PFSK-1 (cell line): ENCODE measurements around the gene ZBTB38.

Source experiments
- FOXP2 ChIP-seq: optimal IDR thresholded peaks from 2 replicates; pipeline ENCODE3; 2011; ENCODE audit warnings: borderline replicate concordance, control low read depth, inconsistent platforms; ENCODE audit not compliant: insufficient read depth; ENCODE audit errors: extremely low read length, extremely low read depth
- POLR2AphosphoS5 ChIP-seq: IDR thresholded peaks from 2 replicates; pipeline ENCODE4 v1.6.1; 2012; ENCODE audit warnings: low read depth, mild to moderate bottlenecking, control low read depth, low read length, moderate library complexity
- TF ChIP-seq, protein P1 (sequence below), 2 experiments: IDR thresholded peaks; 2 replicates each; pipeline versions ENCODE4 v1.6.1 to v1.8.0; 2011 to 2012; ENCODE audit warnings: low read depth in 2 of 2, low read length in 2 of 2, control low read depth in 1 of 2, inconsistent platforms in 1 of 2, mild to moderate bottlenecking in 1 of 2, moderate library complexity in 1 of 2; ENCODE audit not compliant: insufficient read depth in 1 of 2

DNA sequence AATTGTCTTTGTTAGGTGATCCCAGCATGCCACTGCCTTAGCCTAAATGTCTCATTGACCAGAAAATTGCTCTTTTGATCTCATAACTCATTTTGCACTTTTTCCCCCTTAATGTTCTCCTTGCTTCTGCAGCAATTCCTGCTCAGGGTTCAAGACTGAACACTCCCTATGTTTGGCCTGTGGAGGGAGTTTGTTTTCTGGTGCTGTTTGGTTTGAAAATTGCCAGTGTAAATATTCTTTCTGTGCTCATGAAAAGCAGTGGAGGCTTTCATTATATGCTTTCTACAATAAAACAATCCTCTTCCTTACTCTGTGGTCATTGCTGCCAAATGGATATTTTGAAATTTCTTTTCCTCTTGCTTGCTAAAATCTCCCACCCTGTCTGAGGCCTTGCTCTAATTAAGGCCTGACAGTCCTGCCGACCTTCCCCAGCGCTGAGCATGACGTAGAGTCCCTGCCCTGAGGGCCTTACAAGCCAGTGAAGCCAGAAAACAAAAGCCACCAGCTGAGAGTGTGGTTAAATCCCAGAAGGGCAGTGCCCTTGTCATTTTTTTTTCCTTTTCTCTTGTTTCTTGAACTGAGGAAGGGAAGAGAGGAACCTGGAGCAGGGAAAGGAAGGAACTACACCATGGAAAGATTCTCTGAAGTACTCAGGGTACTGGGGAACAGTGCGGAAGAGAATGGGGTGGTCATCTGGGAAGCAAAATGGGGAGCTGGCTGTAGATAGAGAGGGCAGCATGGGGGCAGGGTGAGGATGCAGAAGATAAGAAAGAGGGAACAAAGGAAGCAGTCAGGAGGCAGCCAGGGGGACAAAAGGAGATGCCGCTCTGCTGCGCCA is 24.8 kb downstream of the ZBTB38 start:
- TF ChIP-seq POLR2AphosphoS5 (no peak), FOXP2 (no peak)
- TF ChIP-seq, protein P1, sequence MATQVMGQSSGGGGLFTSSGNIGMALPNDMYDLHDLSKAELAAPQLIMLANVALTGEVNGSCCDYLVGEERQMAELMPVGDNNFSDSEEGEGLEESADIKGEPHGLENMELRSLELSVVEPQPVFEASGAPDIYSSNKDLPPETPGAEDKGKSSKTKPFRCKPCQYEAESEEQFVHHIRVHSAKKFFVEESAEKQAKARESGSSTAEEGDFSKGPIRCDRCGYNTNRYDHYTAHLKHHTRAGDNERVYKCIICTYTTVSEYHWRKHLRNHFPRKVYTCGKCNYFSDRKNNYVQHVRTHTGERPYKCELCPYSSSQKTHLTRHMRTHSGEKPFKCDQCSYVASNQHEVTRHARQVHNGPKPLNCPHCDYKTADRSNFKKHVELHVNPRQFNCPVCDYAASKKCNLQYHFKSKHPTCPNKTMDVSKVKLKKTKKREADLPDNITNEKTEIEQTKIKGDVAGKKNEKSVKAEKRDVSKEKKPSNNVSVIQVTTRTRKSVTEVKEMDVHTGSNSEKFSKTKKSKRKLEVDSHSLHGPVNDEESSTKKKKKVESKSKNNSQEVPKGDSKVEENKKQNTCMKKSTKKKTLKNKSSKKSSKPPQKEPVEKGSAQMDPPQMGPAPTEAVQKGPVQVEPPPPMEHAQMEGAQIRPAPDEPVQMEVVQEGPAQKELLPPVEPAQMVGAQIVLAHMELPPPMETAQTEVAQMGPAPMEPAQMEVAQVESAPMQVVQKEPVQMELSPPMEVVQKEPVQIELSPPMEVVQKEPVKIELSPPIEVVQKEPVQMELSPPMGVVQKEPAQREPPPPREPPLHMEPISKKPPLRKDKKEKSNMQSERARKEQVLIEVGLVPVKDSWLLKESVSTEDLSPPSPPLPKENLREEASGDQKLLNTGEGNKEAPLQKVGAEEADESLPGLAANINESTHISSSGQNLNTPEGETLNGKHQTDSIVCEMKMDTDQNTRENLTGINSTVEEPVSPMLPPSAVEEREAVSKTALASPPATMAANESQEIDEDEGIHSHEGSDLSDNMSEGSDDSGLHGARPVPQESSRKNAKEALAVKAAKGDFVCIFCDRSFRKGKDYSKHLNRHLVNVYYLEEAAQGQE (IDR thresholded peaks at IDR 0.05; ENCODE audit: insufficient read depth in 1 of 2, low read depth in 2 of 2, low read length in 2 of 2) = no peak
